Daoy (cell line): Measurements from ENCODE around the gene DACT3. TPM values are rescaled to one million over a fixed set of nuclear protein-coding genes. Genes with fewer than 3 reads are reported as not detected.
A peak's percentile ranks its signal among the peaks of the same experiment; 100 is the strongest.

Experiments used
- DNase-seq: peaks from one replicate; pipeline ENCODE4 v3.0.0-alpha.2; 2015; ENCODE audit warnings: low read depth
- total RNA-seq: library from RNA; depleted of rRNA; stranded (reverse); fragments of >200 nt; shearing (Covaris generic); gene quantifications from 2 replicates; pipeline ENCODE4 v1.2.3, GENCODE V29; 2014

Gene DACT3
- total RNA-seq, 1 experiment from 2014 or later = 0.91 TPM

- DNase-seq = no peak
Measured at GRCh38 chr19:46613525-46613924, 47.5 kb downstream of the DACT3 start.

DNA sequence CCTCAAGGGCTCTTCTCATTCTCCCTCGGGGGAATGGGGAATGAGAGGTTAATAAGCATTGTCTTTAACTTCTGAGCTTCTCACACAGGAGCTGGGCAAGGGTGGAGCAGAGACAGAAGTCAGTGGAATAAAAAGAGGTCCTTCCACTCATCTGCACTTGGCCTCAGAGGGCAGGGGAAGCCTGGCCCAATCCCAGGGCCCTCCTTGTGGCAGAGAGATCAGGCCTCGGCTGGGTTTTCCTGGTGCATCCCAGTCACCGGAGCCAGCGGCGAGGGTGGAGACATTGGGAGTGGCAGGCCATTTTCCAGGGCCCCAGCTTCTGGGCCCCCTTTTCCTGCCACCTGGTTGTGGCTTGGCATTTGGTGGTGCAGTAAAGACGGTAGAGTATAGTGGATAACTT is 49.2 kb downstream of the DACT3 start:
- no peak for DNase-seq

- no peak for DNase-seq
Measured at GRCh38 chr19:46610851-46611770, 49.9 kb downstream of the DACT3 start.

DNA sequence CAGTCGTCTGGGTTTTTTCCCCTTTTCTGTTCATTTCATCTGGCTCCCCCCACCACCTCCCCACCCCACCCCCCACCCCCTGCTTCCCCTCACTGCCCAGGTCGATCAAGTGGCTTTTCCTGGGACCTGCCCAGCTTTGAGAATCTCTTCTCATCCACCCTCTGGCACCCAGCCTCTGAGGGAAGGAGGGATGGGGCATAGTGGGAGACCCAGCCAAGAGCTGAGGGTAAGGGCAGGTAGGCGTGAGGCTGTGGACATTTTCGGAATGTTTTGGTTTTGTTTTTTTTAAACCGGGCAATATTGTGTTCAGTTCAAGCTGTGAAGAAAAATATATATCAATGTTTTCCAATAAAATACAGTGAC is 50.6 kb downstream of the DACT3 start:
- DNase-seq = no peak

DNA sequence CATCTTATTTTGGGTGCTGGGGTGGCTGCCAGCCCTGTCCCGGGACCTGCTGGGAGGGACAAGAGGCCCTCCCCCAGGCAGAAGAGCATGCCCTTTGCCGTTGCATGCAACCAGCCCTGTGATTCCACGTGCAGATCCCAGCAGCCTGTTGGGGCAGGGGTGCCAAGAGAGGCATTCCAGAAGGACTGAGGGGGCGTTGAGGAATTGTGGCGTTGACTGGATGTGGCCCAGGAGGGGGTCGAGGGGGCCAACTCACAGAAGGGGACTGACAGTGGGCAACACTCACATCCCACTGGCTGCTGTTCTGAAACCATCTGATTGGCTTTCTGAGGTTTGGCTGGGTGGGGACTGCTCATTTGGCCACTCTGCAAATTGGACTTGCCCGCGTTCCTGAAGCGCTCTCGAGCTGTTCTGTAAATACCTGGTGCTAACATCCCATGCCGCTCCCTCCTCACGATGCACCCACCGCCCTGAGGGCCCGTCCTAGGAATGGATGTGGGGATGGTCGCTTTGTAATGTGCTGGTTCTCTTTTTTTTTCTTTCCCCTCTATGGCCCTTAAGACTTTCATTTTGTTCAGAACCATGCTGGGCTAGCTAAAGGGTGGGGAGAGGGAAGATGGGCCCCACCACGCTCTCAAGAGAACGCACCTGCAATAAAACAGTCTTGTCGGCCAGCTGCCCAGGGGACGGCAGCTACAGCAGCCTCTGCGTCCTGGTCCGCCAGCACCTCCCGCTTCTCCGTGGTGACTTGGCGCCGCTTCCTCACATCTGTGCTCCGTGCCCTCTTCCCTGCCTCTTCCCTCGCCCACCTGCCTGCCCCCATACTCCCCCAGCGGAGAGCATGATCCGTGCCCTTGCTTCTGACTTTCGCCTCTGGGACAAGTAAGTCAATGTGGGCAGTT is 51.2 kb downstream of the DACT3 start:
- no peak for DNase-seq

GRCh38 chr19:46608581-46609345 is 52.2 kb downstream of the DACT3 start:
- DNase-seq = no peak

- DNase-seq = no peak
Measured at GRCh38 chr19:46608178-46608577, 52.8 kb downstream of the DACT3 start.

DNA sequence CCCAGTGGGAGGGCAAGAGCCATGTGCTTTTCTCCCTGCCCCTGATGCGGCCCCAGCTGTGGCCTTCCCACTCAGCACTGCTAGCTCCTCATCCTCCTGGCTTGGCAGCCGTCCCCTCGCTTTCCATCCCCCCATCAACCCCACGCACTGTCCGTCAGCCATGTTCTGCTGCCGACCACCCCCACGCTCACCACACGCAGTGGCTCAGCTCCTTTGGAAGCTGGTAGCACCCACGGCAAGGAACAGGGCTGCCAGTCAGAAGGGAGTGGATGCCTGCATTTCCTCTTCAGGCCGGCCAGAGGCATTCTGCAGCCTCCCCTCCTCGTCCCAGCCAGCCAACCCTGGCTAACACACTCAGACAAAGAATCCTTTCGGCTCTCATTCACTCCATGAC is 53.5 kb downstream of the DACT3 start:
- no peak for DNase-seq

DNA sequence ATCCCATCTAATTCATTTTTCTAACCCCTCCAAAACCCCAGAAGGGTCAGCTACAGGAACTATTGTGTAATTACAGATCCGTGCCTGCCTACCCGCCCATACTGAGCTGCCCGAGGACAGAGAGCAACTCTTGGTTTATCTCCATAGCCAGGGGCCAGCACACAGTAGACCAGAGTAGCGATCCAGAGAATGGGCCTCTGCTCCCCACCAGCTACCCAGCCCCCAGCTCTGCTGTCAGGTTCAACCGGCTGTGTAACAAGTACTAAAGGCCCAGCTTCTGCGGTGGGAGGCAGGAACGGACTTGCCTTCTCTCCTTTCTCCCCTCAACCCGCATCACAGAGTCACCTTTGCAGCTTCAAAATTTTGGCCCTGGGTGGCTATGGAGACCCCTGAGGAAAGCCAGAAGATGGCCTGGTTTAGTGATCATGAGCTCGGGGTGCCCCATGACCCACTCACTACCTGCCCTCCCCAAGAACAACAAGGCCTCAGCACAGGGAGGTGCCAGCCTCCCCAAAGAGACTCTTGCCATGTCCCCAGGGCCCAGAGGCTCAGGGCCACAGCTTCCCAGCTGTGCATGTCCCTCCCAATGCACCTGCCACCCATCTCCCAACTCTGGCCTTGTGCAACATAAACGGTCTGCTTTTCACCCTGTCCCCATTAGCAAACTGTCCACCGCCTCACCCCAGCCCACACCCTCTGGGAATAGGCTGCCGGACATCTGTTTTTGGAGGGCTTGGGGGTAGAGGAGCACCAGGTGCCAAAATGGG is 54.1 kb downstream of the DACT3 start:
- no peak for DNase-seq

- DNase-seq = no peak
Measured at GRCh38 chr19:46606019-46606418, 55.0 kb downstream of the DACT3 start.

DNA sequence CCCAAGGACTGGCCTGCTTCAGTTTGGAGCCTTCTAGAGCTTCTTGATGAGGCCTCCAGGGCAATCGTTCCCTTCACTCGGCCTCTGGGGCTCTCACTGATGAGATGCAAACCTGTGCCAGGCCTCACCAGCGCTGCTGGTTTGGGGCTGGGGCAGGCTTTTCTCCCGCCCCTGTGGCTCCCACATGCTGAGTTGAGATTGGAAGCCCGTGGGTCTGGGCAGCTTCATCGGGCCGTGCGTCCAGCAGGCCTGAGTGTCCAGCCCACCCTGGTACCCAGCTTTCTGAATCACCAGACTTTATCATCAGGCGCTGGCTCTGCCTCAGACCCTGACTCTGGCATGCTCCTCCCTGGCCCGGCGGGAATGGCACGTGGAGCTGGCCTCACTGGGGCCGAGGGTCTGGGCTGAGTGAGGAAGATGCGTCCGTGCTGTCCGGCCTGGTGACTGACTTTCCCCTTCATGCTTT is 55.6 kb downstream of the DACT3 start:
- DNase-seq = no peak

- DNase-seq = no peak
Measured at GRCh38 chr19:46604781-46605355, 56.1 kb downstream of the DACT3 start.

- no peak for DNase-seq
Measured at GRCh38 chr19:46603752-46604231, 57.2 kb downstream of the DACT3 start.

DNA sequence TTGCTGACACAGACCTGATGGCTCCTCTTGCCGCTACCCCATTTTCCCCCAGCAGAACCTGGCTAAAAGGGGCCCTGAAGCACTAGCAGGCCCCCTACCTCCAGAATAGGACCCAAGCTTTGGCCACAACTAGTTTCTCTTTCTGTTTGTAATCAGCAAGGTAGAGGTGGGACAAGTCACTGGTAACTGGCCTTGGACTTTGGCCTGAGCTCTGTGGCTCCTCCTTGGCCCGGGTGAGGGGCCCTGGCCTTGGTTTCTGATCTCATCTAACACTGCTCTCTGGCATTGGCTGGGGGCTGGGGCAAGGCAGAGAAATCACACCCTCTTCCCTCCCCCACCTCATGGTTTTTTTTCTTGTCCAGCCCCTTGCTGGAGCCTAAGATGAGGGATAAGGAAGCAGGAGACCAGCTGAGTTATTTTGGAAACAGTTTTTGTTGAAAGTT is 57.8 kb downstream of the DACT3 start:
- DNase-seq = no peak

DNA sequence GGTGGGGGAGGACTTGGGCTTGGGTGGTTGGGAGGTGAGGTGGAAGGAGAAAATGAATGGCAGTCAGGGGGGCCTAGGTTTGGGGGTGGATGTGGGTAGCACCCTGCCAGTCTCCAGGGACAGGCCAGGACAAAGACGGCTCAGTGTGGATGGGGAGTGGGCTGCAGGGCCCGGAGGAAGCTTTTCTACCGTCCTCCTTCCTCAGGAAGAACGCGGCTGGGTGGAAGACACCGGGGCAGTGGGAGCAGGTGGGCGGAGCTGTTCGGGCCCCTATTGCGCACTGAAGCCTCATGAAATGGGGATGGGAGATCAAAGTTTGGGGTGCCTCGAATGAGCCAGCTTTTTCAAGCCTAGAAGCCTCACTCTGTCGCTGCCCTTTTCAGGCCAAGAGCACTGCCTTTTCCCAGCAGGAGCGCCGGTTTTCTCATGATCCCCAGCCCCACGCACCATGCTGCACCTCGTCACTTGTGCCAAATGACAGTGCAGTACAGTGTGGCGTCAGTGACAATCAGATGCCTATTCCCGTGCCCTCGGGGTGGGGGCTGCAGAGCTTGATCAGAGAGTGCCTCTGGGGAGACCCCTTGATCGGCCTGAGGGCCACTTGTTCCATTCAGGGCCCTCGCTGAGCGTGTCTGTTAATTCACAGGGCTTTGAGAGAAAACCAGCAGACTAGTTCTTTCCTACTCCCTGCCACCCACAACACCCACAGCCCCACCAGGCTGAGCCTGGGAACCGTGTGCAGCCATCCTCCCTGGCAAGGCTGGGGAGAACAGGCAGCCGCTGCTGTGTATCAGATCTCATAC is 58.4 kb downstream of the DACT3 start:
- DNase-seq = no peak

DNA sequence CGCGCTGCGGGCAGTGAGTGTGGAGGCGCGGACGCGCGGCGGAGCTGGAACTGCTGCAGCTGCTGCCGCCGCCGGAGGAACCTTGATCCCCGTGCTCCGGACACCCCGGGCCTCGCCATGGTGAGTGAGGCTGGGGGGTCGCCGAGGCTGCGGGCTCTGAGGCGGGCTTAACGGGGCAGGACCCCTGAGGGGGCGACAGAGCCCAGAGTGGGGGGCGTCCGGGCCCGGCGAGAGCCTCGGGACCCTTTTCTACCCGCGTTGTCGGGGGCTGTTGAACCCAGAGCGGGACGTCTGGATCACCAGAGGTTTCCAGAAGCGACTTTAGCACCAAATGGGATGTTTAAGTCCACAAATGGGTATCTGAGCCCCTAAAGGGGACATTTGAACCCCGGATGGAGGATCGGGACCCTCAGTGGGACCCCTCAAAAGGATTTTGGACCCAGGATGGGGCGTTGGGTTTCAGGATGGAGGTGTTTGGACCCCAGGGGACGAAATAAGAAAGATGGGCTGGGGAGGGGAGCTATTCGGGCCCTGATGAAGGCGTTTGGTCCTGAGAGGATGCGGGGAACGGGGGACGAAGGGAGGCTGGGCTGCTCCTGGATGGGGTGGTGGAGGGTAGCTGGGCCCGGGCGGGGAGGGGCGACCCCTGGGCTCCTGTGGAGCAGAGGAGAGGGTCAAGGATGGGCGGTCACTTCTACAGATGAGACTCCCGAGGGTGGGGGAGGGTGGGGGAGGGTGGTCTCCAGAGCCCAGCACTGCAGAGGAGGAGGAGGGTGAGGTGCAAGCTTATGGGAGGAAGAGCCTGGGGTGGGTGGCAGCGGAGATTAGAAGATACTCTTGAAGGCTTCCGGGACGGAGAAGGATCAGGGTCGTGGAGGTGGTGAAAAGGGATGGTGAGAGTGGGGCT is 59.4 kb downstream of the DACT3 start, which contains the start of gene CALM3:
Gene CALM3, plus strand, starts transcription at position 13 of the 907 bp plus-strand sequence. Its CDS starts 105 bp downstream, at position 118.
- DNase-seq = no peak

DNA sequence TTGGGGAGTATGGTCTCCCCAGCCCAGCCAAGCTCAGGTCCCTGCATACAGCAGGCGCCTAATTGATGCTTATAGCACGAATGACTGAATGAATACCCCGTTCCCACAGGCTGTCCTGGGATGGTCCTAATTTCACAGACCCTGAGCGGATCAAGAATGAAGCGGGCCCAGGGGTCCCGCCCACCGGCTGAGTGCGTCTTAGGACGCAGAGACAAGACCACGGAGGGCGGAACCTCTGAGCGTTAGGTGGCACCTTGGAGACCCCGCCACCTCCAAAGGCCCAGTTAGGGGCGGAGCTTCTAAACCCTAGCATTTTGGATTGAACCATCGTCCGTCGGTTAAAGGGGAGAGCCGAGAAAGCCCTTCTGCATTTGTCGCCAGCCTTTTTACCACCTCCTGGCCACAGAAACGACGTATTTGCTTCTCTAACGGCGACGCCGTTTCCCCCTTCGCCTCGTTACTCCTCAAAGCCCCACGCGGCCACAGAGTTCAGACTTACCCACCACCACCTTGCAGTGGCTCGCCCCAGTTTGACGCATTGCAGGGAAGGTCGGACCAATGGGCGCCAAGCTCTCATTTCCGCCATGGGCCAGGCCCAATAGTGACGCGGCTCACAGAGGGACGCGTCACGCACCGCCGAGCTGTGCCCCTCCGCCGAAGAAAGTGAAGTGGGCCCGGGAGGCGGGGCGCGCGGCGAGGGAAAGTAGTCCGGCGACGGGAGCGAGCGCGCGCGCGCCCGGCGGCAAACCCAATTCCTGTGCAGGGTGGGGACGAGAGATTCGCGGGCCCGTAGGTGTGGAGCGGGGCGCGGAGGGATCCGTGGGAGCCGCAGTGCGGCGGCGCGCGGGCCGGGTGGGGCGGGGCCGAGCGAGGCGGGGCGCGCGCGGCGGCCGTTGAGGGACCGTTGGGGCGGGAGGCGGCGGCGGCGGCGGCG is 60.3 kb downstream of the DACT3 start:
- peak; percentile 97 for DNase-seq
